SJCRH30 (cell line): Measurements from ENCODE around the gene CLCF1. TPM values are rescaled to one million over a fixed set of nuclear protein-coding genes. Genes with fewer than 3 reads are reported as not detected.

Source experiments
- DNase-seq, 2 experiments: peaks; one replicate each; pipeline ENCODE4 v3.0.0-alpha.2; 2015 to 2020
- H3K27ac ChIP-seq: fragments of 250-450 bp; sonication (Bioruptor Pico); 2 replicates; pipeline ENCODE4 v1.5.1; 2020; ENCODE audit warnings: mild to moderate bottlenecking, moderate library complexity
- H3K27me3 ChIP-seq: fragments of 250-450 bp; sonication (Bioruptor Pico); 2 replicates; pipeline ENCODE4 v1.5.1; 2020; ENCODE audit warnings: mild to moderate bottlenecking, moderate library complexity
- H3K36me3 ChIP-seq: fragments of 250-450 bp; sonication (Bioruptor Pico); 2 replicates; pipeline ENCODE4 v1.5.1; 2020; ENCODE audit warnings: mild to moderate bottlenecking, moderate library complexity
- H3K4me1 ChIP-seq: fragments of 250-450 bp; sonication (Bioruptor Pico); 2 replicates; pipeline ENCODE4 v1.5.1; 2020; ENCODE audit warnings: mild to moderate bottlenecking, moderate library complexity
- H3K4me3 ChIP-seq: fragments of 250-450 bp; sonication (Bioruptor Pico); 2 replicates; pipeline ENCODE4 v1.5.1; 2020; ENCODE audit warnings: mild to moderate bottlenecking, moderate library complexity
- H3K9me3 ChIP-seq: fragments of 250-450 bp; sonication (Bioruptor Pico); replicated peaks from 2 replicates; pipeline ENCODE4 v1.5.1; 2020; ENCODE audit warnings: mild to moderate bottlenecking, moderate library complexity
- total RNA-seq: library from RNA; depleted of rRNA; stranded (reverse); fragments of >200 nt; shearing (Covaris generic); gene quantifications from 2 replicates; pipeline ENCODE4 v1.2.3, GENCODE V29; 2014

The CLCF1 gene
- total RNA-seq, 1 experiment from 2014 or later, result 6.1 TPM

DNA sequence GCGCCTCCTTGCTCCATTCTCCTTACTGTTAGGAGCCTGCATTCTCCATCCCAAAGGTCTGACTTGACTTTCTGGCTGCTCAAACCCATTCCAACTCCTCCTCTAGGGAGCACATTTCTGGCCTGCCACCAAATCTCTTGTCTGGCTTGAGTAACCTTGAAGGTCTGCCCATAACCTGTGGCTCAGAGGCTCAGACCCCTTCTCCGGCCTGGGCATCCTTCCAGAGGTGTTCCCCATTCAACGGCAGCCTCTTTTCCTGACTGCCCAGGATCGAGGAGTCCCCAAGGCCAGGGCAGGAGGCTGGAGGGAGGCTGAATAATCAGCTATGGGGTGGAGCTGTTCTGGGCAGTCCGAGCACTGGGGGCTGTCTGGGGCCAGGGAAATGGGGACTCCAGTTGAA is 20.6 kb upstream of the CLCF1 start:
- Histone ChIP-seq H3K27me3 (no peaks in the 10 kb centered on the region), H3K4me1 (no peaks in the 10 kb centered on the region), H3K9me3 (no peaks in the 10 kb centered on the region), H3K4me3 (no peak overlapping the region), H3K27ac (no peak overlapping the region), H3K36me3 (peaks cover 11% of the 10 kb centered on the region)
- DNase-seq, result no peak

DNA sequence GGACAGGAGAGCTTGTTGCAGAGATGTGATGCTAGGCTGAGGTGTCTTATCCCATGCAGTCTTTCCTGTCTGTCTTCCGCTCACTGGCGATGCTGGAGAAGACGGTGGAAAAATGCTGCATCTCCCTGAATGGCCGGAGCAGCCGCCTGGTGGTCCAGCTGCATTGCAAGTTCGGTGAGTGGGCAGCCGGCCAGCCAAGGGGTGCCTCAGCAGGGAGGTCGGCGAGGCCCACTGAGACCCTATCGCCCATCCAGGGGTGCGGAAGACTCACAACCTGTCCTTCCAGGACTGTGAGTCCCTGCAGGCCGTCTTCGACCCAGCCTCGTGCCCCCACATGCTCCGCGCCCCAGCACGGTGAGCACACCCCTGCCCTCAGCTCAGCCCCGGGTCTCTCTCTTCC is 20.0 kb upstream of the CLCF1 start:
- no peak overlapping the region for H3K4me3 ChIP-seq
- H3K9me3 ChIP-seq, result no peaks in the 10 kb centered on the region
- H3K4me1 ChIP-seq, result no peaks in the 10 kb centered on the region
- no peaks in the 10 kb centered on the region for H3K27me3 ChIP-seq
- H3K36me3 ChIP-seq, result peaks cover 11% of the 10 kb centered on the region; the same call in 1 of the 2 replicates
- no peak for DNase-seq
- H3K27ac ChIP-seq, result no peak overlapping the region

DNA sequence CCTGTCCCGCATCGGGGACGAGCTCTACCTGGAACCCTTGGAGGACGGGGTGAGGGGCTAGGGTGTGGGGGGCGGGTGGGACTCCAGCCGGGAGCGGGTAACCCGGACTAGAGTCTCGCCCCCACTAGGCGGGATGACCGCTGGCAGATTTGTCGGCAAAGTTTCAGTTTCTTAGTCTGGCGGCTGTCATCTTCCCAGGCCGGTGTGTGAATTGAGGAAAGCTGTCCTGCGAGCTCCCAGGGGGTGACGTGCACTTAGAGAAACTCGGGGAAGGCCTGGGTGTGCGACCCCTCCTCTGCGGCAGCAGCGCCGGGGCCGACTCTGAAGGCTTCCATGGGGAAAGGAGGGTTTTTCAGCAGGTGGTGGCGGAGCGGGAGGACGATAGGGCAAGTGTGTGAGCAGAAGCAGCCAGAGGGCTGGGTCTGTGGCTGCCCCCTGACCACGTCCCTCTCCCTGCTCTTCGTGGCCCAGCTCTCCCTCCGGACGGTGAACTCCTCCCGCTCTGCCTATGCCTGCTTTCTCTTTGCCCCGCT is 18.9 kb upstream of the CLCF1 start:
- peak overlapping the region; percentile 70 for H3K4me3 ChIP-seq
- no peaks in the 10 kb centered on the region for H3K27me3 ChIP-seq
- H3K4me1 ChIP-seq, result no peaks in the 10 kb centered on the region
- no peak for DNase-seq
- H3K27ac ChIP-seq, result peak overlapping the region; percentile 76; the same call in 1 of the 2 replicates
- H3K36me3 ChIP-seq, result peaks cover 5% of the 10 kb centered on the region; the same call in 1 of the 2 replicates
- H3K9me3 ChIP-seq, result no peaks in the 10 kb centered on the region

DNA sequence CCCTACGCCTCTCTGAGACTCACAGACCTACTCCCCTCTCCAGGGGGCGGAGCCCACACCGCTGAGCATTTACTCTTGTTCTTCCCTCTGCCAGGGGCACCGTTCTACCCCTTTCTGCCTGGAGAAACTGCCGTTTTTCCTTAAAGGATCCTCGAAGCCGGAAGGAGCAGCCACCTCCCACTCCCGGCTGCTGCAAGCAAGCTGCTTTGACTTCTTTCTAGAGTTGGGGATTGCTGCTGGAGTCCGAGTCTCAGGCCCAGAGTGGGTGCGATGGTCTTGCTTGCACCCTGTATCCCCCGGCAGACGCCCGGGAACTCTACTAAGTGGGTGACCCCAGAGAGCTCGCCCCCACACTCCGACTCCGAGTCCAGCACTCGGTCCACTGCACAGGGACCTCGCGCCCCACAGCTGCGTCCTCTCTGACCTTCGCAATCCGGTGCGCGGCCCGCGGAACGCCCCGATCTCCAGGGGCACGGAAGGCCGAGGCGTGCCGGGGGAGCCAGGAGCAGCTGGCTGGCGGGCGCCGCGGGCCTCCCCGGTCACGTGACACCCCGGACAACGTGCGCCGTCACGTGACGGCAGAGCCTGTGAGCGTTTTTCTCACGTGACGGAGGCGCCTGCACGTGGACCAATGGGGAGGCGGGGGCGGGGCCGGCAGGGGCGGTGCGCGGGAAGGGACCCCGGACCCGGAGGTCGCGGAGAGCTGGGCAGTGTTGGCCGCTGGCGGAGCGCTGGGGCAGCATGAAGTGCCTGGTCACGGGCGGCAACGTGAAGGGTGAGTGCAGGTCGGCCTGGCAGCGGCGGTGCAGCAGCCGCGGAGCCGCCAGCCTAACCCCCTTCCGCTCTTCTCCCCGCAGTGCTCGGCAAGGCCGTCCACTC is 18.1 kb upstream of the CLCF1 start, which contains the start of gene RAD9A:
Gene RAD9A, plus strand, starts transcription at position 683 of the 879 bp plus-strand sequence. Its CDS starts 59 bp downstream, at position 742.
- no peaks in the 10 kb centered on the region for H3K27me3 ChIP-seq
- peak; percentile 94 to 95 for DNase-seq
- peak within 1 kb of the TSS; percentile 76 for H3K27ac ChIP-seq
- no peaks in the 10 kb centered on the region for H3K4me1 ChIP-seq
- H3K9me3 ChIP-seq, result no peaks in the 10 kb centered on the region
- H3K36me3 ChIP-seq, result peaks cover 4% of the 10 kb centered on the region; the same call in 1 of the 2 replicates
- H3K4me3 ChIP-seq, result peak within 1 kb of the TSS; percentile 70

DNA sequence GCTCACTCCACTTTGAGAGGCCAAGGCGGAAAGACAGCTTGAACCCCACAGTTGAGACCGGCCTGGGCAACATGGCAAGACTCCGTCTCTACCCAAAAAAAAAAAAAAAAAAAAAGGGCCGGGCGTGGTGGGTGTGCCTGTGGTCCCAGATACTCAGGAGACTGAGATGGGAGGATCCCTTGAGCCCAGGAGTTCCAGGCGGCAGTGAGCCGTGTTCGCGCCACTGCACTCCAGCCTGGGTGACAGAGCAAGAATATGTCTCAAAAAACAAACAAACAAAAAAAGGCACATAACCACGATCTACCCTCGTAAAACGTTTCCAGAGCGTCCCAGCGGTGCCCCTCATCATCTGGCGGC is 17.5 kb upstream of the CLCF1 start:
- Histone ChIP-seq H3K4me1 (no peaks in the 10 kb centered on the region), H3K36me3 (peaks cover 4% of the 10 kb centered on the region; the same call in 1 of the 2 replicates), H3K4me3 (peak overlapping the region; percentile 70), H3K9me3 (no peaks in the 10 kb centered on the region), H3K27me3 (no peaks in the 10 kb centered on the region), H3K27ac (peak overlapping the region; percentile 76)
- no peak for DNase-seq

DNA sequence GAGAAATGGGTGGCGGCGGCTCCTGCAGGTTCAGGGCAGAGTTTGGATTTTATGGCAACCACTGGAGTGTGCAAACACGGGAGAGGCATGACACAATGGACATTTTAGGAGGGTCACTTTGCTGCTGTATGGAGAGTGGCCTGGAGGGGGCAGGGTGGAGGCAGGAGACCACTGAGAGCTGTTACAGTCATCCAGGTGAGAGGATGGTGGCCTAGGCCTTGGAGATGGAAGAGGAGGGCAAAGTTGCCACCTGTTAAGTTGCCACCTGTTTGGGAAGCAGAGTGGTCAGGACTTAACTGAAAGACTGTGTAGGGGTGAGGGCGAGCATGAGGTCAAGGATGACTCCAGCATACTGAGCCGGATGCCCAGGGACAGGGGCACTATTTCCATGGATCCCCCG is 16.1 kb upstream of the CLCF1 start:
- H3K4me1 ChIP-seq, result no peaks in the 10 kb centered on the region
- no peaks in the 10 kb centered on the region for H3K9me3 ChIP-seq
- H3K36me3 ChIP-seq, result no peaks in the 10 kb centered on the region
- H3K4me3 ChIP-seq, result no peak overlapping the region
- DNase-seq, result peak; percentile 42 to 64
- H3K27me3 ChIP-seq, result no peaks in the 10 kb centered on the region
- H3K27ac ChIP-seq, result no peak overlapping the region

DNA sequence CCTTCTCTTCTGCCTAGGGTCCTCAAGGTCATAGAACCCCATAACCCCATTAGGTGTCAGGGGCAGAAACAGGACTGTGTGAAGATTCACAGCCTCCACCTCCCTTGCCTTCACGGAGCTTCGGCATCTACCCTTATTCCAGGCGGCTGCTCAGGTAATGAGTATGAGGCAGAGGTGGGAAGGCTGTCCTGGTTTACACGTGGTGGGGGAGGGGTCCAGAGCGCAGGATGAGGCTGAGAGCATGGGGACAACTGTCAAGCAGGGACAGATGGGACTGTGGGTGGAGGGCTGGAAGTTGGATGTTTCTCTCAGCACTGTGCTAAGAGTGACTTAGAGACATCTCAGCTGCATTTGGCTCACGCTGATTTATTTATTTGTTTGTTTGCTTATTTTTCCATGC is 14.1 kb upstream of the CLCF1 start:
- Histone ChIP-seq H3K9me3 (no peaks in the 10 kb centered on the region), H3K4me1 (no peaks in the 10 kb centered on the region), H3K27ac (no peak overlapping the region), H3K27me3 (no peaks in the 10 kb centered on the region), H3K36me3 (no peaks in the 10 kb centered on the region), H3K4me3 (no peak overlapping the region)
- no peak for DNase-seq

DNA sequence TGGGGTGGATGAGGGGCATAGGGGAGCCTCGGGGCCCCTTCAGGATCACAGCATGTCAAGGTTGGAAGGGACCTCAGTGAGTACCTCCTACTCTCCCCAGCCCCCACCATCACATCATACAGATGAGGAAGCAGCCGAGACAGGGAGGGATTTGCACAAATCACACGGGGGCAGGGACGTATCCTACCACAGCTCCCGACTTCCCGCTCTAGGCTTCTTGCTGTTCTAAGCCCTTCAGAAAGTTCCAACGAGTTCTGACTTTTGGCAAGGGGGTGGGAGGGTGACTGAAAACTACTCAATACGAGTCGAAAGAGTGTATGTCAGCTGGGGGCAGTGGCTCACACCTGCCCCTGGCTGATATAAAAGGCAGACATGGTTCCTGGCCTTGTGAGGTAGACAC is 13.7 kb upstream of the CLCF1 start:
- no peaks in the 10 kb centered on the region for H3K36me3 ChIP-seq
- H3K27ac ChIP-seq, result no peak overlapping the region
- H3K27me3 ChIP-seq, result no peaks in the 10 kb centered on the region
- no peaks in the 10 kb centered on the region for H3K4me1 ChIP-seq
- H3K9me3 ChIP-seq, result no peaks in the 10 kb centered on the region
- DNase-seq, result no peak
- H3K4me3 ChIP-seq, result no peak overlapping the region

DNA sequence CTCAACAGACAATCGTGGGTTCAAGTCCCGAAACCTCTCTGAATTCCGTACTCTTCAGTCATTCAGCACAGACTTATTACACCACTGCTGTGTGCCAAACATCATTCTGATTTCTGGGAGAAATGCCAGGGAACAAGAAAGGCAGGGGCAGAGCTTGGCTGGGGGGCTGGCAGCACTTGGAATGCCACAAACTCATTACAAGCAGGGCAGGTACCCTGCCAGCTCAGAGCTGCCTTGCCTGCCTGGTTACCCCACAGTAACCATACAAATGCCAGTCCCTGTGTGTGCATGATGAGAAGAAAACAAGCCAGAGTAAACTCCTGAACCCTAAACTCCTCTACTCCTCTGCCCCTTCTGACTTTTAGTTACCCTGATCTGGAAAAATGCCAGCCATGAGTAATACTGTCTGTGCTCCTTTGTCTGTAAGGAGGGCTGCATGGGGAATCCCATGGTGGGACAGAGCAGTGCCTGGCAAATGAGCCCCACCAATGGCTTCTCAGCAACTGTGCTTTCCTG is 11.5 kb upstream of the CLCF1 start:
- Histone ChIP-seq H3K4me3 (no peak overlapping the region), H3K4me1 (no peaks in the 10 kb centered on the region), H3K27me3 (no peaks in the 10 kb centered on the region), H3K27ac (no peak overlapping the region), H3K9me3 (no peaks in the 10 kb centered on the region), H3K36me3 (no peaks in the 10 kb centered on the region)
- no peak for DNase-seq

DNA sequence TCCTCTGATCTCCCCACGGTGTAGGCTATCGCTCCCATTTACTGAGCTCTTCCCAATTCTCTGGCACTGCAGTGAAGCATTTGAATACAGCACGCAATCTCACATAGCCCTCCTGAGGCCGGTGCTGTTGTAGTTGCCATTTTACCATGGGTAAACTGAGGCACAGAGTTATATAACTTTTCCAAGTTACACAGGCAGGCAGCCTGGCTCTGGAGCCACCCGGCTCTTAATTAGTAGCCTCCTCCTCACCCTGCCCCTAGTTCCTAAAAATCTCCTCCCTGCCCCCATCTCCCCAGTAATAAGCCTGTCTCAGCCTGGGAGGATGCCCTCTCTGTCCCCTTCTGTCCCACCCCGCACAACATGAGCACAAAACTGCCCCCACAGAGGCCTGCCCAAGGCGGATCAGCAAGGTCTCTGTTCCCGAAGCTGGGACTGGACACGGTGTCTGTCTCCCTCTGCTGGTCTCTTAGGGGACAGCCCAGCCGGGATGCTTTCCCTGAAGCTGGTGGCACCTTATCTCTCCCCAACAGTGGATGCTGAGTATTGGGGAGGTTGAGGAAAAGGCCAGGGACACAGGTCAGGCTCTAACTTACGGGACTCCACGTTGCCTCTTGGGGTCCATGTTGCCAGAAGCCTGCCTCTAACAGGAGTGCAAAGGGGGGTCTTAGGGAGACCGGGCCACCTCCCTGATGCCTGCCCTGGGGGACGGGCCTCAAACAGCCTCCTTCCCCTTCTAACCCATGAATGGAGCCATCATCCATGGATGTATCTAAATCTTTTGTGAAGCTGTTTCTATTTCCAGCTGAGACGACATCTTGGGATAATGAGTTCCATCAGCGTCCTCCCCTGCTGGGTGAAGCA is 9.1 kb upstream of the CLCF1 start:
- no peak overlapping the region for H3K4me3 ChIP-seq
- H3K36me3 ChIP-seq, result no peaks in the 10 kb centered on the region
- peaks cover 6% of the 10 kb centered on the region for H3K4me1 ChIP-seq
- no peak overlapping the region for H3K27ac ChIP-seq
- H3K9me3 ChIP-seq, result no peaks in the 10 kb centered on the region
- peak; percentile 75 to 89 for DNase-seq
- no peaks in the 10 kb centered on the region for H3K27me3 ChIP-seq

DNA sequence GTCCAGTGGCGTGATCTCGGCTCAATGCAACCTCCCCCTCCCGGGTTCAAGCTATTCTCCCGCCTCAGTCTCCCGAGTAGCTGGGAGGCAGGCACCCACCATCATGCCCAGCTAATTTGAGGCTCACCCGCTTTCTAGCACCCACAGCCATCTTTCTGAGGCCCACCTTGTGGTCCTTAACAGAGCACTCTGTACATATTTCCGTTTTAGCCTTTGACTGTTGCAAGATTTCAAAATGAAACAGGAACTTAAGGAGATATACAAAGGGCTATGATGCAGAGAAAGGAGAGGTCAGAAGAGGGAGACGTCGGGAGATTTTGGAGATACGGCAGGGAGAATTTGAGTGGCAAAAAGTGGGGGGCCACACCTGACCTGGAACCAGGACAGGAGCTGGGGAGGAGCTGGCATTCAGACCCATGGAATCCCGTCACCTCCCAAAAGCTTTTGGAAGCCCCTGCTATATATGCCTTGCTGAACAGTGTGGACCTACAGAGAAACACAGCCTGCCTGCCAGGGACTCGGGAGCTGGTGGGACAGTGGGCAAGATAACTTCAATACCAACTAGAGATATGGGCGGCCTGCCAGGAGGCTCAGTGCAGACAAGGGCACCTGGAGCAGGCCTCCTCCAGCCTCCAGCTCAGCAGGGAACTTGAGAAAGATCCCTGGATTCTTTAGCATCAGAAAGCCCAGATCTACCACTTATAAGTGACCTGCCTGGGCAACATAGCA is 8.0 kb upstream of the CLCF1 start:
- Histone ChIP-seq H3K4me3 (no peak overlapping the region), H3K27me3 (no peaks in the 10 kb centered on the region), H3K36me3 (no peaks in the 10 kb centered on the region), H3K27ac (no peak overlapping the region), H3K4me1 (peaks cover 15% of the 10 kb centered on the region), H3K9me3 (no peaks in the 10 kb centered on the region)
- no peak for DNase-seq

DNA sequence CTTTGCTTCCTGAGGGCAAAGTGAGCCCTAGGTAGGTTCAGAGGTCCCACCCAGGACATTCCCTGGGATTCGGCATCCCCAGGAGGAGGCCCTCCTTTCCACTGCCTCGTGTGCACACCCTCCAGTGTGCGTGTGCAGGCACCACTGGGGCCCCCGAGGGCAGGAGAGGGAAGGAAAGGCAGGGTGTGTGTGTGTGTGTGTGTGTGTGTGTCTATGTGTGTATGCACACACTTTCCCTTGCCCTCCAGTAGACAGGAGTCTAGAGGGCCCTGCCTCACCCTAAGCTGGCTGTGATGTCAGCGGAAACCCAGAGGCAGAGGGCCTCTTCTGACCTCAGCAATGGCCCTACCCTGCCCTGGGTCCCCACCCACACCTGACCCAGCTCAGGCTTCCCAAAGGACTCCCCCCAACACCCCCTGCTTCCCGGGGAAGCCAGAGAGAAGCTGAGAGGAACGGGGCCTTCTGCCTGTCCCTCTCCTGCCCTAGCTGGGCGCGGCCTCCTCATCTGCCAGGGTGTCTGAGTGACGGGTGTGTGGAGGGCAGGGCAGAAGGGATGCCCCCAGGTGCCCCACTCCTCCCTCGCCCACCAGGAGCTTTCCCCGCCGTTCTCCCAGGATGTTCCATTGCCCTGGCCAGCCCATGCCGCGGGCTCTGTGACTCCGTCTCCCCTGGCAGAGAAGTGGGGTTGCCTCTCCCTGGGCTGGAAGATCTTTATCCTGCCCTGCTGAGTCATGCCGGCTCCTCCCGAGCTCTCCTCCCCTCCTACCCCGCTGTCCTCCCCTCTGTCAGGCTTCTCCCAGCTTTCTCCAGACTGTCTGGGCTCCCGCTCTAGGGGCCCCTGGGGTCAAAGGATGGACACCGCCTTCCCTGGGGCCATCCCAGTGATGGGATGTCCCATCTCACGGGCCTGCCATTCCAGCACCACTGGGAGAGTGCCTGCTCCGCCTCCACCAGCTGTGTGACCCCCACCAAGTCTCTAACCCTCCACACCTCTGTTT is 6.0 kb upstream of the CLCF1 start:
- Histone ChIP-seq H3K27me3 (no peaks in the 10 kb centered on the region), H3K4me3 (no peak overlapping the region), H3K27ac (no peak overlapping the region), H3K4me1 (peaks cover 24% of the 10 kb centered on the region), H3K36me3 (no peaks in the 10 kb centered on the region), H3K9me3 (no peaks in the 10 kb centered on the region)
- no peak for DNase-seq

DNA sequence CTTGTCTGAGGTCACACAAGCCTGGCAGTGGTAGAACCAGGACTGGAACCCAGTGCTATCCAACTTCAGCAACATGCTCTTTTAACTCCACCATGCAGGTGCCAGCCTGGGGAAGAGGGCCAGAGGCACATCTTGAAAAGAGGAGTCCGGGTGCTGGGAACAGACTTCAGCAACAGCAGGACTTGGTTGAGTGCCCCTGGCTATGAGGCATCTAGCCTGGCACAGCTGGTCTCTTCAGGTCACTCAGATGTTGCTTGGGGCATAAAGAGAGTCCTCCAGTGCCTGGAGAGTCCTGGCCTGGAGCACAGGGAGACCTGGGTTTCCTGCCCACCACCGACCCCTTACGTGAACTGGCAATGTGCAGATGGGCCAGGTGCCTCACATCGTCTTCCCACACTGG is 5.1 kb upstream of the CLCF1 start:
- no peak overlapping the region for H3K27ac ChIP-seq
- H3K4me3 ChIP-seq, result no peak overlapping the region
- H3K36me3 ChIP-seq, result no peaks in the 10 kb centered on the region
- H3K4me1 ChIP-seq, result peaks cover 24% of the 10 kb centered on the region
- DNase-seq, result no peak
- H3K27me3 ChIP-seq, result no peaks in the 10 kb centered on the region
- H3K9me3 ChIP-seq, result no peaks in the 10 kb centered on the region
